GM23338 (cell line): ENCODE results near the gene EXOC6B. TPM values are rescaled to one million over a fixed set of nuclear protein-coding genes. Genes with fewer than 3 reads are reported as not detected.

Experiments used
- ATAC-seq: fragments of 200-7000 bp; cut with Tn5 transposase; 3 replicates; pipeline ENCODE4 v1.9.1; 2020
- DNase-seq: peaks from one replicate; pipeline ENCODE4 v3.0.0-alpha.2; 2015; ENCODE audit warnings: low spot score
- H2AFZ ChIP-seq: fragments of 200-600 bp; sonication (generic); 2 replicates; pipeline ENCODE4 v1.8.0; 2016; ENCODE audit warnings: antibody characterized with exemption, mild to moderate bottlenecking, moderate library complexity
- H3F3A ChIP-seq: fragments of 200-600 bp; sonication (generic); replicated peaks from 2 replicates; pipeline ENCODE4 v1.8.0; 2017; ENCODE audit warnings: antibody characterized with exemption, mixed run types, low read depth
- H3K27ac ChIP-seq: fragments of 200-600 bp; sonication (generic); 2 replicates; pipeline ENCODE4 v1.6.1; 2016; ENCODE audit warnings: low read depth
- H3K27me3 ChIP-seq: fragments of 200-600 bp; sonication (generic); 2 replicates; pipeline ENCODE4 v1.8.0; 2016; ENCODE audit warnings: mild to moderate bottlenecking, mixed run types, moderate library complexity; ENCODE audit not compliant: insufficient read depth
- H3K36me3 ChIP-seq: fragments of 200-600 bp; sonication (generic); 2 replicates; pipeline ENCODE4 v1.8.0; 2016; ENCODE audit warnings: mild to moderate bottlenecking; ENCODE audit not compliant: insufficient read depth
- H3K4me1 ChIP-seq: fragments of 200-600 bp; sonication (generic); 2 replicates; pipeline ENCODE4 v1.8.0; 2016; ENCODE audit warnings: mild to moderate bottlenecking, moderate library complexity; ENCODE audit not compliant: insufficient read depth
- H3K4me2 ChIP-seq: fragments of 200-600 bp; sonication (generic); 2 replicates; pipeline ENCODE4 v1.7.1; 2017; ENCODE audit warnings: mixed run types
- H3K4me3 ChIP-seq: fragments of 200-600 bp; sonication (generic); 2 replicates; pipeline ENCODE4 v1.6.1; 2016; ENCODE audit warnings: mixed run types
- H3K79me2 ChIP-seq: fragments of 200-600 bp; sonication (generic); replicated peaks from 2 replicates; pipeline ENCODE4 v1.8.0; 2017; ENCODE audit warnings: mild to moderate bottlenecking; ENCODE audit not compliant: insufficient read depth
- H3K9me2 ChIP-seq: fragments of 200-600 bp; sonication (generic); 2 replicates; pipeline ENCODE4 v1.8.0; 2017; ENCODE audit not compliant: insufficient read depth
- H4K20me1 ChIP-seq: fragments of 200-600 bp; sonication (generic); replicated peaks from 2 replicates; pipeline ENCODE4 v1.8.0; 2017; ENCODE audit warnings: mild to moderate bottlenecking; ENCODE audit not compliant: insufficient read depth
- H3K27ac Mint-ChIP-seq: 2 replicates; pipeline ENCODE4 v1.8.0; 2020; ENCODE audit warnings: inconsistent platforms, mild to moderate bottlenecking, moderate library complexity, mixed read lengths
- H3K27me3 Mint-ChIP-seq: 3 replicates; pipeline ENCODE4 v1.8.0; 2022; ENCODE audit warnings: low read depth, mild to moderate bottlenecking, moderate library complexity, mixed read lengths, inconsistent platforms; ENCODE audit not compliant: insufficient read depth, poor library complexity
- H3K36me3 Mint-ChIP-seq: 3 replicates; pipeline ENCODE4 v1.8.0; 2021; ENCODE audit warnings: low read depth, mild to moderate bottlenecking, inconsistent platforms, moderate library complexity, mixed read lengths
- H3K4me1 Mint-ChIP-seq: 3 replicates; pipeline ENCODE4 v1.8.0; 2020; ENCODE audit warnings: mild to moderate bottlenecking, inconsistent platforms, mixed read lengths
- H3K4me3 Mint-ChIP-seq: 3 replicates; pipeline ENCODE4 v1.8.0; 2021; ENCODE audit warnings: moderate library complexity, mild to moderate bottlenecking, inconsistent platforms, mixed read lengths
- H3K9me3 Mint-ChIP-seq: 3 replicates; pipeline ENCODE4 v1.8.0; 2020; ENCODE audit warnings: moderate library complexity, mild to moderate bottlenecking, inconsistent platforms, mixed read lengths
- JUNB ChIP-seq: IDR thresholded peaks from one replicate; pipeline ENCODE4 v1.6.1; 2016; ENCODE audit warnings: antibody characterized with exemption; ENCODE audit not compliant: unreplicated experiment
- NANOG ChIP-seq: IDR thresholded peaks from 2 replicates; pipeline ENCODE4 v1.6.1; 2016; ENCODE audit warnings: antibody characterized with exemption, borderline replicate concordance
- POLR2AphosphoS5 ChIP-seq: IDR thresholded peaks from 2 replicates; pipeline ENCODE4 v1.6.1; 2016; ENCODE audit warnings: antibody characterized with exemption, low read depth
- ZNF331 ChIP-seq: fragments of 250-450 bp; sonication (Bioruptor Pico); IDR thresholded peaks from 2 replicates; pipeline ENCODE4 v1.5.0; 2020; ENCODE audit warnings: low read depth, mild to moderate bottlenecking, moderate library complexity
- ZNF462 ChIP-seq: fragments of 250-450 bp; sonication (Bioruptor Pico); IDR thresholded peaks from 2 replicates; pipeline ENCODE4 v1.5.0; 2020; ENCODE audit warnings: mild to moderate bottlenecking, moderate library complexity
- polyA plus RNA-seq: library from polyadenylated mRNA; unstranded; fragments of >200 nt; fragmentation: Nextera tagmentation; extraction: Ambion mirVana; gene quantifications from 2 replicates; pipeline ENCODE4 v1.2.1, GENCODE V29; 2016
- total RNA-seq: library from RNA; depleted of rRNA; stranded (reverse); fragments of >200 nt; shearing (Covaris generic); gene quantifications from 2 replicates; pipeline ENCODE4 v1.2.3, GENCODE V29; 2014
- TF ChIP-seq, protein P1 (sequence below): IDR thresholded peaks from 2 replicates; pipeline ENCODE4 v1.6.1; 2016; ENCODE audit warnings: antibody characterized with exemption

EXOC6B gene
- total and polyA plus RNA-seq, 2 experiments from 2014 or later, result 7.2 to 45.9 TPM

GRCh38 chr2:72864500-72864899 is 38.7 kb upstream of the EXOC6B start (continued):
- no peak for TF ChIP-seq ZNF462 (CRISPR knock-in tag)
- TF ChIP-seq ZNF331, result no peak

- Mint-ChIP-seq H3K27me3 (peaks cover 3% of the 10 kb centered on the region), H3K27ac (no peak overlapping the region), H3K4me1 (peaks cover 12% of the 10 kb centered on the region), H3K9me3 (no peaks in the 10 kb centered on the region), H3K36me3 (no peaks in the 10 kb centered on the region), H3K4me3 (peak overlapping the region; percentile 72)
- no peaks in the 10 kb centered on the region for H3F3A ChIP-seq
- ATAC-seq (peak; percentile 62), DNase-seq (peak; percentile 75)
- peaks cover 4% of the 10 kb centered on the region; the same call in 1 of the 2 replicates for H3K4me1 ChIP-seq
- peaks cover 12% of the 10 kb centered on the region; the same call in 1 of the 2 replicates for H3K27me3 ChIP-seq
- H4K20me1 ChIP-seq, result no peaks in the 10 kb centered on the region
- no peaks in the 10 kb centered on the region for H3K36me3 ChIP-seq
- peak overlapping the region; percentile 58 for H3K4me3 ChIP-seq
- H2AFZ ChIP-seq, result peak overlapping the region; percentile 96
- no peaks in the 10 kb centered on the region for H3K79me2 ChIP-seq
- no peak overlapping the region for H3K27ac ChIP-seq
- peak overlapping the region; percentile 88 for H3K4me2 ChIP-seq
- H3K9me2 ChIP-seq, result no peaks in the 10 kb centered on the region
- TF ChIP-seq JUNB (no peak), POLR2AphosphoS5 (no peak), ZNF462 (CRISPR knock-in tag) (no peak), ZNF331 (no peak), NANOG (no peak)
- TF ChIP-seq, protein P1, sequence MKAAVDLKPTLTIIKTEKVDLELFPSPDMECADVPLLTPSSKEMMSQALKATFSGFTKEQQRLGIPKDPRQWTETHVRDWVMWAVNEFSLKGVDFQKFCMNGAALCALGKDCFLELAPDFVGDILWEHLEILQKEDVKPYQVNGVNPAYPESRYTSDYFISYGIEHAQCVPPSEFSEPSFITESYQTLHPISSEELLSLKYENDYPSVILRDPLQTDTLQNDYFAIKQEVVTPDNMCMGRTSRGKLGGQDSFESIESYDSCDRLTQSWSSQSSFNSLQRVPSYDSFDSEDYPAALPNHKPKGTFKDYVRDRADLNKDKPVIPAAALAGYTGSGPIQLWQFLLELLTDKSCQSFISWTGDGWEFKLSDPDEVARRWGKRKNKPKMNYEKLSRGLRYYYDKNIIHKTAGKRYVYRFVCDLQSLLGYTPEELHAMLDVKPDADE, result no peak
Measured at GRCh38 chr2:72863046-72863445, 37.2 kb upstream of the EXOC6B start.
